BE2C (cell line): Measurements from ENCODE around the gene GIPC3.

Source experiments
- DNase-seq: peaks from one replicate; pipeline ENCODE4 v3.0.0-alpha.2; 2020
- H3K27me3 ChIP-seq: fragments of 250-450 bp; sonication (Bioruptor Pico); 2 replicates; pipeline ENCODE4 v1.5.1; 2020; ENCODE audit warnings: mild to moderate bottlenecking
- H3K36me3 ChIP-seq: fragments of 250-450 bp; sonication (Bioruptor Pico); 2 replicates; pipeline ENCODE4 v1.5.1; 2020; ENCODE audit warnings: mild to moderate bottlenecking
- H3K4me1 ChIP-seq: fragments of 250-450 bp; sonication (Bioruptor Pico); 2 replicates; pipeline ENCODE4 v1.5.1; 2020
- H3K4me3 ChIP-seq: 2 replicates; pipeline ENCODE4 v1.5.1; 2011; ENCODE audit warnings: low read depth, low read length
- H3K9me3 ChIP-seq: fragments of 250-450 bp; sonication (Bioruptor Pico); 2 replicates; pipeline ENCODE4 v1.5.1; 2020
- CTCF ChIP-seq: IDR thresholded peaks from 2 replicates; pipeline ENCODE4 v1.5.1; 2012; ENCODE audit warnings: mild to moderate bottlenecking, low read depth, low read length

GIPC3 gene

DNA sequence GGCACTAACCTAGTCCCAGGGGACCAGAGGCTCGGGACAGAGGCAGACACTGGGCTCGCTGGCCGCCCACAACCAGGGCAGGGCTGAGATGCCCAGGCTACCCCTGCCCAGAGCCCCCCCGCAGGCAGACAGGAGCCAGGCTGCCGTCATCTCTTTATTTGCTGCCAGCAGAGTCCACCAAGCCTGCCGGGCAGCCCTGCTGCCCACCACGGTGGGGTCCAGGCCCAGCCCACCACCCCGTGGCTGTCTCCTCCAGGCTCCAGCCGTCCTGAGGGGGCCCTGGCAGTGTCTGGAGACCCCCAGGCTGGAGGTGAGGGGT lies 41.3 kb upstream of the GIPC3 start:
- TF ChIP-seq CTCF: no peak
- no peaks in the 10 kb centered on the region for H3K27me3 ChIP-seq
- no peak overlapping the region for H3K4me3 ChIP-seq
- H3K4me1 ChIP-seq: no peaks in the 10 kb centered on the region
- no peaks in the 10 kb centered on the region for H3K9me3 ChIP-seq
- no peak for DNase-seq
- H3K36me3 ChIP-seq: peaks cover 14% of the 10 kb centered on the region

- Histone ChIP-seq H3K4me3 (no peak overlapping the region), H3K27me3 (no peaks in the 10 kb centered on the region), H3K4me1 (no peaks in the 10 kb centered on the region), H3K9me3 (no peaks in the 10 kb centered on the region), H3K36me3 (peaks cover 14% of the 10 kb centered on the region)
- peak; percentile 84 for TF ChIP-seq CTCF
- DNase-seq: peak; percentile 79
Measured at GRCh38 chr19:3544742-3545668, 40.3 kb upstream of the GIPC3 start.

DNA sequence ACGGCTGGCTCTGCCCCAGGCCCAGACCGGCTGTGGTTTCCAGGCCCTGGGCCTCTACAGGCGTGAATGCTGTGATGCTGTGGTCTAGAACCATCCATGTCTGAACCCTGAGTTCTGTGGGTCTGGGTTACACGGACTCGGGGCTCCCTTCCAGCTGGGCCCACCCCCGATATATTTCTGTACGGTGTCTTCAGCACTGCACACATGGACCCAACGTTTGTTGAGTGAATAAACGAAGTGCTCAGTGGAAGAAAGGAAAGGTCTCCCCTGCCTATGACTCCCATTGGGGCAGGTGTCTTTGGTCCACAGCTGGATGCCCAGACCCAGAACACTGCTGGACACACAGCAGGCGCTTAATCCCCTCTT lies 39.6 kb upstream of the GIPC3 start:
- Histone ChIP-seq H3K4me3 (no peak overlapping the region), H3K36me3 (peaks cover 16% of the 10 kb centered on the region), H3K27me3 (no peaks in the 10 kb centered on the region), H3K9me3 (no peaks in the 10 kb centered on the region), H3K4me1 (no peaks in the 10 kb centered on the region)
- DNase-seq: no peak
- no peak for TF ChIP-seq CTCF

GRCh38 chr19:3546119-3546518 lies 39.2 kb upstream of the GIPC3 start:
- H3K27me3 ChIP-seq: no peaks in the 10 kb centered on the region
- no peaks in the 10 kb centered on the region for H3K4me1 ChIP-seq
- H3K9me3 ChIP-seq: no peaks in the 10 kb centered on the region
- DNase-seq: no peak
- no peak for TF ChIP-seq CTCF
- no peak overlapping the region for H3K4me3 ChIP-seq
- peaks cover 20% of the 10 kb centered on the region for H3K36me3 ChIP-seq

DNA sequence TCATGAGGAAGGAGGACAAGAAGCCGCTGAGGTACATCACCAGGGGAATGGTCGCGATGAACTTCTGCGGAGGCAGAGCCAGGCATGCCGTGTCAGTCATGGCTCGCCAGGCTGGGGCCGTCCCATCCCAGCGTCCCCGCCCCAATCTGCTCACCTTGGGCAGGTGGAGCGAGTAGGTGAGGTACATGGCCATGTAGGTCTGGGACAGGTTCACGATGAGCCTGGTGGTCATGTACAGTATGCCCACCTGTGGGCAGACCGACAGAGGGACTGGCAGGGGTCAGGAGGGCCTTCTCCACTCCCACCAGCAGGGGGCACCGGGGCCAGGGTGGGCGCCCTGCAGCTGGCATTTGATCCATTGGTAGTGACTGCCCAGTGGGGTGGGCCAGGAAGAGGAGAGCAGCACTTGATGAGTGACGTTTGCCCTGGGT lies 38.0 kb upstream of the GIPC3 start:
- Histone ChIP-seq H3K9me3 (no peaks in the 10 kb centered on the region), H3K27me3 (no peaks in the 10 kb centered on the region), H3K4me3 (no peak overlapping the region), H3K36me3 (peaks cover 22% of the 10 kb centered on the region), H3K4me1 (no peaks in the 10 kb centered on the region)
- DNase-seq: peak; percentile 60
- peak; percentile 60 for TF ChIP-seq CTCF

GRCh38 chr19:3547767-3548282 lies 37.5 kb upstream of the GIPC3 start:
- Histone ChIP-seq H3K36me3 (peaks cover 22% of the 10 kb centered on the region), H3K9me3 (no peaks in the 10 kb centered on the region), H3K27me3 (no peaks in the 10 kb centered on the region), H3K4me1 (no peaks in the 10 kb centered on the region), H3K4me3 (no peak overlapping the region)
- no peak for TF ChIP-seq CTCF
- no peak for DNase-seq
